Endothelial cell of umbilical vein (primary cell): Measurements from ENCODE around the gene PHKA2. TPM values are rescaled to one million over a fixed set of nuclear protein-coding genes. Genes with fewer than 3 reads are reported as not detected.

Experiments
- BruUV-seq: library from RNA; stranded (reverse); fragments of 400-500 nt; replicated peaks from 2 replicates; lab custom pipeline; 2021; lab: Mats Ljungman, UMichigan
- CTCF ChIA-PET: fragments of 300-600, 350-600 bp; sonication (Branson Sonifier 250); formaldehyde crosslinking; loops from one replicate; lab custom pipeline; 2021; ENCODE audit warnings: antibody characterized with exemption, inconsistent platforms; lab: Charles Lee
- POLR2A ChIA-PET: fragments of 300-600, 350-600 bp; sonication (Branson Sonifier 250); formaldehyde crosslinking; loops from one replicate; lab custom pipeline; 2021; ENCODE audit warnings: antibody characterized with exemption, inconsistent platforms; lab: Charles Lee
- DNase-seq: peaks from one replicate; pipeline ENCODE4 v3.0.0-alpha.2; 2011; ENCODE audit warnings: low read depth, low spot score
- FAIRE-seq: peaks from 2 replicates; lab custom pipeline; 2011; peaks lifted over from hg19 to GRCh38; lab: Jason Lieb, UNC
- H2AFZ ChIP-seq: 2 replicates; pipeline ENCODE4 v1.6.0; 2012; ENCODE audit warnings: low read depth, low read length, control low read depth, inconsistent platforms
- H3K27ac ChIP-seq: 2 replicates; pipeline ENCODE4 v1.5.1; 2011; ENCODE audit warnings: low read depth, mild to moderate bottlenecking, control low read depth, low read length, moderate library complexity; ENCODE audit not compliant: insufficient read depth
- H3K27me3 ChIP-seq, 2 experiments: 2 replicates each; pipeline versions ENCODE4 v1.6.0 to v1.6.1; 2011; ENCODE audit warnings: low read length in 2 of 2, mixed read lengths in 1 of 2; ENCODE audit not compliant: control insufficient read depth in 2 of 2, insufficient read depth in 2 of 2
- H3K36me3 ChIP-seq, 2 experiments: 2 replicates in 1 of 2; 3 replicates in 1 of 2; pipeline ENCODE4 v1.5.1; 2011; ENCODE audit warnings: low read length in 2 of 2, mild to moderate bottlenecking in 1 of 2, moderate library complexity in 1 of 2; ENCODE audit not compliant: control insufficient read depth in 2 of 2, insufficient read depth in 2 of 2; ENCODE audit errors: extremely low read depth in 1 of 2
- H3K4me1 ChIP-seq: 3 replicates; pipeline ENCODE4 v1.5.1; 2011; ENCODE audit warnings: mild to moderate bottlenecking, low read length; ENCODE audit not compliant: control insufficient read depth, insufficient read depth; ENCODE audit errors: extremely low read depth
- H3K4me2 ChIP-seq: 2 replicates; pipeline ENCODE4 v1.6.1; 2011; ENCODE audit warnings: low read length, control low read depth, mixed read lengths; ENCODE audit not compliant: insufficient read depth
- H3K4me3 ChIP-seq, 3 experiments: fragments of 200-600 bp in 1 of 3; sonication (generic), shearing (Covaris generic) in 1 of 3; replicated peaks in 1 of 3; 2 replicates each; pipeline ENCODE4 v1.5.1; 2011 to 2016; ENCODE audit warnings: control low read depth in 3 of 3, low read length in 3 of 3, mild to moderate bottlenecking in 2 of 3, inconsistent platforms in 1 of 3, low read depth in 1 of 3, moderate library complexity in 1 of 3; ENCODE audit not compliant: insufficient read depth in 1 of 3
- H3K79me2 ChIP-seq: 2 replicates; pipeline ENCODE4 v1.6.0; 2012; ENCODE audit warnings: low read length, inconsistent platforms; ENCODE audit not compliant: control insufficient read depth, insufficient read depth
- H3K9ac ChIP-seq: replicated peaks from 2 replicates; pipeline ENCODE3; 2011; ENCODE audit warnings: low read length, control low read depth; ENCODE audit not compliant: insufficient read depth; ENCODE audit errors: extremely low read depth
- H3K9me1 ChIP-seq: replicated peaks from 3 replicates; pipeline ENCODE4 v1.6.0; 2011; ENCODE audit warnings: mild to moderate bottlenecking, low read length; ENCODE audit not compliant: control insufficient read depth, insufficient read depth; ENCODE audit errors: extremely low read depth
- H3K9me3 ChIP-seq: replicated peaks from 2 replicates; pipeline ENCODE4 v1.5.1; 2012; ENCODE audit warnings: low read length, inconsistent platforms; ENCODE audit not compliant: control insufficient read depth, insufficient read depth
- H4K20me1 ChIP-seq: replicated peaks from 2 replicates; pipeline ENCODE3; 2011; ENCODE audit warnings: mild to moderate bottlenecking, low read length; ENCODE audit not compliant: control insufficient read depth, insufficient read depth; ENCODE audit errors: extremely low read depth
- EZH2 ChIP-seq: IDR thresholded peaks from 2 replicates; pipeline ENCODE4 v1.6.1; 2012; ENCODE audit warnings: borderline replicate concordance, low read depth, mild to moderate bottlenecking, moderate library complexity, low read length, inconsistent platforms; ENCODE audit not compliant: severe bottlenecking
- FOS ChIP-seq: IDR thresholded peaks from 2 replicates; pipeline ENCODE4 v1.6.1; 2011; ENCODE audit warnings: mild to moderate bottlenecking, low read length, moderate library complexity, borderline replicate concordance; ENCODE audit not compliant: insufficient read depth
- GATA2 ChIP-seq: IDR thresholded peaks from 2 replicates; pipeline ENCODE4 v1.7.0; 2011; ENCODE audit warnings: low read depth, mild to moderate bottlenecking, moderate library complexity, mixed read lengths, low read length; ENCODE audit not compliant: insufficient read length, insufficient read depth
- JUN ChIP-seq: IDR thresholded peaks from 2 replicates; pipeline ENCODE4 v1.6.1; 2011; ENCODE audit warnings: borderline replicate concordance, low read depth; ENCODE audit not compliant: insufficient read length, insufficient read depth
- MAX ChIP-seq: IDR thresholded peaks from 2 replicates; pipeline ENCODE4 v1.6.1; 2011; ENCODE audit not compliant: insufficient read depth, insufficient read length
- MYC ChIP-seq: IDR thresholded peaks from one replicate; pipeline ENCODE4 v1.6.1; 2011; ENCODE audit warnings: mild to moderate bottlenecking, low read depth, low read length
- POLR2A ChIP-seq: IDR thresholded peaks from 2 replicates; pipeline ENCODE4 v1.6.1; 2012; ENCODE audit warnings: low read depth, mild to moderate bottlenecking, control low read depth, low read length
- POLR2AphosphoS5 ChIP-seq: IDR thresholded peaks from 2 replicates; pipeline ENCODE4 v1.6.1; 2012; ENCODE audit warnings: low read depth, mild to moderate bottlenecking, control low read depth, low read length, moderate library complexity; ENCODE audit not compliant: insufficient read depth
- dilution Hi-C: fragments of 300-500 bp; cut with MboI; formaldehyde crosslinking; loops from one replicate; pipeline ENCODE4 v1.15.0; 2019; ENCODE audit warnings: low sequenced_read_pairs; ENCODE audit not compliant: extremely low pct_ligation_motif_present
- intact Hi-C: fragments of 100-400 bp; cut with micrococcal nuclease; formaldehyde crosslinking; loops from one replicate; pipeline ENCODE4 v1.10.0; 2022
- polyA plus RNA-seq, 4 experiments: library from polyadenylated mRNA; depleted of rRNA in 3 of 4; stranded (reverse) in 3 of 4; unstranded in 1 of 4; fragments of >200 nt; gene quantifications; 2 replicates each; pipeline versions ENCODE4 v1.2.1 to v1.2.3, GENCODE V29; 2011 to 2012; ENCODE audit warnings: missing spikeins in 1 of 4
- total RNA-seq: library from RNA; stranded (reverse); gene quantifications from 2 replicates; pipeline ENCODE4 v1.2.3, GENCODE V29; 2021
- TF ChIP-seq, protein P1 (sequence below), 2 donors: IDR thresholded peaks; 1 replicate in 1 of 2; 2 replicates in 1 of 2; pipeline ENCODE4 v1.5.1; 2011; ENCODE audit warnings: low read length in 2 of 2, mild to moderate bottlenecking in 2 of 2, moderate library complexity in 2 of 2, control low read depth in 1 of 2, inconsistent platforms in 1 of 2, low read depth in 1 of 2; ENCODE audit not compliant: insufficient read depth in 1 of 2; ENCODE audit errors: extremely low read depth in 1 of 2

PHKA2 gene
- total and polyA plus RNA-seq, 2 donors (not counting 3 experiments of a cell fraction or from before 2014, with no cell fraction given) = 16.7 to 17.1 TPM

DNA sequence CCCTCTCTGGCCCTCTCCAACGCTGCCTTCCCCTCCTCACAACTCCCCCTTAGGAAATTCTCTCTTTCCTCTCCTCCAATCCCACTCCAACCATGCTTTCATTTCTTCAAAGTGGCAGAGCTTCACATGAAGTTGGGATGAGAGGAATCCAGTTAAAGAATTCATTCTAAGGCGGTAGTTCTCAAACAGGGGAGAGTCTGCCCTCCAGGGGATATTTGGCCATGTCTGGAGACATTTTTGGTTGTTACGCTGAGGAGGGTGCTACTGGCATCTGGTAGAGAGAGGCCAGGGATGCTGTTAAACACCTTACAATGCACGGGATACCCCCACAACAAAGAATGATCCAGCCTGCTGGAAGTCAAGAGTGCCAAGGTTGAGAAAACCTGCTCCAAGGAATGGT is 40.5 kb upstream of the PHKA2 start:
- POLR2A ChIA-PET = no interaction called here
- H3K4me3 ChIP-seq = no peak overlapping the region
- dilution Hi-C loops = no loop called here
- no peak overlapping the region for H2AFZ ChIP-seq
- no peaks in the 10 kb centered on the region for H3K9me1 ChIP-seq
- FAIRE-seq (no peak), DNase-seq (no peak)
- CTCF ChIA-PET = no interaction called here
- H3K79me2 ChIP-seq = no peaks in the 10 kb centered on the region
- no peak overlapping the region for H3K4me2 ChIP-seq
- no peaks in the 10 kb centered on the region for H4K20me1 ChIP-seq
- no peak overlapping the region for H3K27ac ChIP-seq
- intact Hi-C loops = no loop called here
- no peaks in the 10 kb centered on the region for H3K4me1 ChIP-seq
- H3K9ac ChIP-seq = no peak overlapping the region
- H3K27me3 ChIP-seq = no peaks in the 10 kb centered on the region
- H3K9me3 ChIP-seq = no peaks in the 10 kb centered on the region
- H3K36me3 ChIP-seq = no peaks in the 10 kb centered on the region
- no peak for TF ChIP-seq MYC
- TF ChIP-seq GATA2 = no peak
- TF ChIP-seq EZH2 = no peak
- no peak for TF ChIP-seq JUN
- TF ChIP-seq, protein P1, sequence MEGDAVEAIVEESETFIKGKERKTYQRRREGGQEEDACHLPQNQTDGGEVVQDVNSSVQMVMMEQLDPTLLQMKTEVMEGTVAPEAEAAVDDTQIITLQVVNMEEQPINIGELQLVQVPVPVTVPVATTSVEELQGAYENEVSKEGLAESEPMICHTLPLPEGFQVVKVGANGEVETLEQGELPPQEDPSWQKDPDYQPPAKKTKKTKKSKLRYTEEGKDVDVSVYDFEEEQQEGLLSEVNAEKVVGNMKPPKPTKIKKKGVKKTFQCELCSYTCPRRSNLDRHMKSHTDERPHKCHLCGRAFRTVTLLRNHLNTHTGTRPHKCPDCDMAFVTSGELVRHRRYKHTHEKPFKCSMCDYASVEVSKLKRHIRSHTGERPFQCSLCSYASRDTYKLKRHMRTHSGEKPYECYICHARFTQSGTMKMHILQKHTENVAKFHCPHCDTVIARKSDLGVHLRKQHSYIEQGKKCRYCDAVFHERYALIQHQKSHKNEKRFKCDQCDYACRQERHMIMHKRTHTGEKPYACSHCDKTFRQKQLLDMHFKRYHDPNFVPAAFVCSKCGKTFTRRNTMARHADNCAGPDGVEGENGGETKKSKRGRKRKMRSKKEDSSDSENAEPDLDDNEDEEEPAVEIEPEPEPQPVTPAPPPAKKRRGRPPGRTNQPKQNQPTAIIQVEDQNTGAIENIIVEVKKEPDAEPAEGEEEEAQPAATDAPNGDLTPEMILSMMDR (IDR thresholded peaks at IDR 0.05; ENCODE audit: extremely low read depth in 1 of 2, insufficient read depth in 1 of 2, low read depth in 1 of 2, low read length in 2 of 2) = no peak
- no peak for TF ChIP-seq POLR2A
- TF ChIP-seq MAX = no peak
- TF ChIP-seq POLR2AphosphoS5 = no peak
- no peak for TF ChIP-seq FOS
- BruUV-seq = no TSS peak
